Activated CD8-positive, alpha-beta memory T cell treated with anti-CD3 and anti-CD28 coated beads for 48 hours (primary cell): ENCODE measurements around the gene GM2A.
A peak's percentile ranks its signal among the peaks of the same experiment; 100 is the strongest.
"Not testable (repeated sequence)": the region's sequence is repeated elsewhere in the genome, so short reads cannot be mapped to it uniquely, and the experiment has no call there.

Source experiments
- DNase-seq, 3 experiments: peaks; one replicate each; pipeline ENCODE4 v3.0.0-alpha.2; 2020; ENCODE audit warnings: low read depth in 2 of 3, low spot score in 2 of 3

GM2A gene

DNA sequence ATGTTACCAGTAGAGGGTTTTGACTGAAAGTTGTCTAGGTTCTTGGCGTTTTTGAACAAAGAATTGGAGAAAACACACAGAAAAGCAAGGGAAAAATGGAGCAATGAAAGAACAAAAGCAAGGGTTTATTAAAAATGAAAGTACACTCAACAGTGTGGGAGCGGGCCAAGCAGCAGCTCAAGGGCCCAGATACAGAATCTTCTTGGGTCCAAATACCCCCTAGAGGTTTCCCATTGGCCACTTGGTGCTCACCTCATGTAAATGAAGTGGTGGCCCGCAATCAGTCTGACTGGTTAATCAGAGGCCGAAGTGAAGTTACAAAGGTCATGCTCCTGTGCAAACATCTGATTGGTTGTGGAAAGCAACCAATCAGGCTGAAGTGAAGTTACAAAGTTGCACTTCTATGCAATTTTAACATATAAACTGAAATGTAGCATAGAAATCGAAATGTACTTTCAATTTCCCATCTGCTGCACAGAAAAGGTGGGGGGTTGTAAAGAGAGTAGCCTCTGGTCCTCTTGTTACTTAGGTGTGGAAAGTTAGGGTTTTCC lies 1.9 kb upstream of the GM2A start:
- peak in 1 of 3 experiments; percentile 15 for DNase-seq

GRCh38 chr5:151251621-151252020 lies 1.4 kb upstream of the GM2A start:
- DNase-seq, result no peak

DNA sequence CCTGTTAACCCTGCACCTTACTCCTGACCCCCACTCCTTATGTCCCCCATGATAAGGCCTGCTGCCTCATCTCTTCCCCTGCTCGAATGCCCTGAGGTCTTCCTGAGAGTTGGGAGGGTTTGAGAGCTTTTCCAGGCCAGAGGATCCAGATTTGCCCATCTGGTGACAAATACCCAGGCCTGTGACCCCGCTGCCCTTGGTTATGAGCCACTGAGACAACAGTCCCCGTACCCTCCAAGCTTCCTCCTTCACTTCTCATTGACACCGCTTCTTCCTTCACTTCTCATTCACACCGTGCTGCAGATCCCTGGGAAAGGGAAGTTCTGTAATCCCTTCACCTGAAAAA lies 593 bp downstream of the GM2A start:
- DNase-seq, result no peak

DNA sequence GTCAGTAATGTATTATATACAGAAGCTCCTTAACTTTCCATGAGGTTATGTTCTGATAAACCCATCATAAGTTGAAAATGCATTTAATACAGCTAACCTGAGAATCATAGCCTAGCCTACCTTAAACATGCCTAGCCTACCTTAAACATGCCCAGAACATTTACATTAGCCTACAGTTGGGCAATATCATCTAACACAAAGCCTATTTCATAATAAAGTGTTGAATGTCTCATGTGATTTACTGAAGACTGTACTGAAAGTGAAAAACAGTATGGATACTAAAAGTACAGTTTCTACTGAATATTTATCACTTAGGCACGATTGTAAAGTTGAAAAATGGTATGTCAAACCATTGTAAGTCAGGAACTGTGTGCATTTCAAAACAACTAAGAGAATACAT lies 1.6 kb downstream of the GM2A start:
- no peak for DNase-seq

GRCh38 chr5:151254990-151255389 lies 2.0 kb downstream of the GM2A start:
- DNase-seq, result not testable (repeated sequence)

DNA sequence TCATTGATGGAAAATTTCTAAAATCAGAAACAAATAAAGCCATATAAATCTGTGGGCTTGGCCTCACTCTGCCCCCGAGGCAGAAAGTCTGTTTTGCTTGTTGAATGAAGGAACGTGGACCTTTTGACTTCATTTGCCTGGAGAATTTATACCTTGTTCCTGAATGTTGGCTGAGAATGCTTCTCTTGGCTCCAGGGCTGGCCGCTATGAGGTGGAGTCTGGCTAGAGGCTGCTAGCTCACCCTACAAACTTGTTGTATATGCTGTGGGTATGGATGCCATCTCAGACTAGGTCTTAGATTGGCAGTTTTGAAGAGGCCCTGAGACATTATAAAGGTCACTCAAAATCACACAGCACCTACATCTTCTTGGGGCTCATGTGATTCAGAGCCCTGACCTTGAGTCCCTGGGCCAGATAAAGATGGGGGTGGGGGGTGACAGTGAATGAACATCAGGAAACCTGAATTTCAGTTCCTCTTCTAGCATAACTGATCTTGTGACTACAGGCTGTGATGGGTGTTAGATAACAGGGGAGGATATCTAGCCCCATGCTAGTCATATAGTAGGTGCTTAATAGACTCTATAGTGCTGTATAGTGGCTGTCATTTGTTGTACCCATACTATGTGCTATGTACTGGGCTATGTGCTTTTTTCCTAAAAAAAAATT lies 2.8 kb downstream of the GM2A start:
- no peak for DNase-seq

DNA sequence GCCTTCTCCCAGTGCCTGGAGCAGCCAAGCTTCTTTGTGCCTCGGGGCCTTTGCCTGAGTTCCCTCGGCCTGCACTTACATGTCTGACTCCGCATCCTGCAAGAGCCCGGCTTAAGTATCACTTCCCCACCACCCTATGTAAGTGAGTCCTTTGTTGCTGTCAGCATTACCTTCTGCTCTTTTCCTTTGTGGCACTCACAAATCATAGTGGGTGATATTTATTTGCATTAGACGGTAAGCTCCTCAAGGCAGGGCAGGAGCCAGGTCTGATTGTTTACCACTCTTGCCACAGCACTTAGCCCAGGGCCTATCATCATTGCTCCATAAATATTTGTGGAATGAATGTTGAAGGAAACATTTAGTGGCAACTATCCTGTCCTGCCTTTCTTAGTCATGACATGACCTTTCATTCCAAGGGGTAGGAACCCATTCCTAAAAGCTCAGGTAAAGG lies 4.8 kb downstream of the GM2A start:
- no peak for DNase-seq

DNA sequence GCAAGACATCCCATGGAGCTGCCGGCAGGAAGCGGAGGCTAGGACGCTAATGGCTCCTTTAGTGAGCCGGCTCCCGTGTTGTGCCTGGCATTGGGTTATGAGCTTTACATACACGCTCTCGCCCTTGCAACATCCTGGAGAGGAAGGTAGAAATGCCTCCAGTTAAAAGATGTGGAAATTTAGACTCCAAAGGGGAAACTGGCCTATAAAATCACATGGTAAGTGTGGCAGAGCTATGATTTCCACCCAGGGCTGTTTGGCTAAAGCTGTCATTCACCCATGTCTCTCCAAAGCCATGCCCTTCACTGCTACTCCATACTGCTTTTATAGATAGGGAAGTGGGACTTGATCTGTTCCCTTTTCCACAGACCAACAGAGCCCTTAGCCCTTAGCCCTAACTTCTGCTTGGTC lies 5.2 kb downstream of the GM2A start:
- DNase-seq, result no peak

DNA sequence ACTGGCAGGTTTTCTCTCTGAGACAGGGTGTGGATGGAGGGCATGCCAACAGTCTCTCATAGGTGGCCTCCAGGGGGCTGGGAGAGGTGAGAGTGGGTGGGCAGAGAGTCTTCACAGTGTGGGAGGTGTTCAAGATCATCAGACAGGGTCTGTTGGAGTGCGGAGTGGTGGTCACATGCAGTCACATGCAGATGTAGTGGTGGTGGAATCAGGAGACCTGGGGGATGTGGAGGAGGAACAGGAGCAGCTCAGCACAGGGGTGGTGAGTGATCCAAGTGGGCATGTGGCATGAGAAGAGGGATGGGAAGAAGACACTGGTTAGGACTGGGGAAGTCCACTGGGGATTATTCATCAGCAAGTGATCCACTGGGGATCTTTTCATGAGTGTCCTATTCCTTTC lies 5.8 kb downstream of the GM2A start:
- DNase-seq, result no peak

DNA sequence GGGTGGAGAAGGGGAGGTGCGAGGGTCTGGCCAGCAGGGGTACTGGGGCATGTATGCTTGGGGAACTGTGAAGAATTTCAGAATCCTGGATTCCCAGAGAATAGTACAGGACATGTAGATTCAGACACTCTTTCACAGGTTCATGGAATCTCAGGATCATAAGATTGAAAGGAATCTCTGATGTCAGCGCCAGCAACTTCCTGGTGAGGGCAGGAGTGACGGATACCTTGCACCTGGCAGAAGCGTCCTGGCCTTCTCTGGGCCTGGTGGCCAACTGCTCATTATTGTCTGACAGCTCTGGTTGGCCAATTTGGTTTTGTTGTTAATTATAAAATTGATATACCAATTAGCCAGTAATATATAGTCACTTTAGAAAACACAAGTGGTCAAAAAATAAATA lies 6.9 kb downstream of the GM2A start:
- no peak for DNase-seq

DNA sequence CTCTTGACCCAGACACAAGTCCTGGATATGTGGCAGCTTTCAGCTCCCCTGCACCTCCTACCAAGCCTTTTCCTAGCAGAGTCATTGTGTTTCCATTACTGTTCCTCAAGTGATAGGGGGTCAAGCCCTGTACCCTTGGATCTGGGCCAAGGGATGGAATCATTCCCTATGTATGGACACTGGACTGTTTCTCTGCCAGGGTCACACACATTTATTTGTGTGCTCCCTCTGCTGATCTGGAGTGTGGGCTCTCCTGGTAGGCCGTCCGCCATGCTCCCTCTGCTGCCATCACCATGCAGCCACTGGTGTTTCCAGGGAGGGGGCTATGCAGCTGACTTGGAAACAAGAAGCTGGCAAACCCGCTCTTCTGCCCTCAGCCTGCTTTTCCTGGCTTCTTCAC lies 9.5 kb downstream of the GM2A start:
- DNase-seq, result no peak

DNA sequence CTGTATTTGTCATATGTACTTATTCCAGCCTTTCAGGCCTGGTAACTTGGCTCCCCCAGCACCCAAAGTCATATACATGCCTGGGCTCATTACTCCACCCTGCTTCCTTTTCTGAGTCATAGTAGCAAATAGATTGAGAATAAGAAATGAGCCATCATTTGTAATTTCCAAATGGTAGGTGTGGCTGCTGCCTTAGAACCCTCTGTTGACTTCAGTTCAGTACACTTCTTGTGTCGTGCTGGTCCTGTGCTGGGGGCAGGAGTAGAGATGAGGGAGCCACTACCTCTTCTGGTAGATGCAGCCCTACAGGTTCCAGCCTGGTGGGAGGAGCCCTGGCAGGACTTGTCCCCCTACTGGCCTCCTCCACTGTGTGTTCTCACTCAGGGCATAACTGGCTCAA lies 11.1 kb downstream of the GM2A start:
- DNase-seq, result no peak

DNA sequence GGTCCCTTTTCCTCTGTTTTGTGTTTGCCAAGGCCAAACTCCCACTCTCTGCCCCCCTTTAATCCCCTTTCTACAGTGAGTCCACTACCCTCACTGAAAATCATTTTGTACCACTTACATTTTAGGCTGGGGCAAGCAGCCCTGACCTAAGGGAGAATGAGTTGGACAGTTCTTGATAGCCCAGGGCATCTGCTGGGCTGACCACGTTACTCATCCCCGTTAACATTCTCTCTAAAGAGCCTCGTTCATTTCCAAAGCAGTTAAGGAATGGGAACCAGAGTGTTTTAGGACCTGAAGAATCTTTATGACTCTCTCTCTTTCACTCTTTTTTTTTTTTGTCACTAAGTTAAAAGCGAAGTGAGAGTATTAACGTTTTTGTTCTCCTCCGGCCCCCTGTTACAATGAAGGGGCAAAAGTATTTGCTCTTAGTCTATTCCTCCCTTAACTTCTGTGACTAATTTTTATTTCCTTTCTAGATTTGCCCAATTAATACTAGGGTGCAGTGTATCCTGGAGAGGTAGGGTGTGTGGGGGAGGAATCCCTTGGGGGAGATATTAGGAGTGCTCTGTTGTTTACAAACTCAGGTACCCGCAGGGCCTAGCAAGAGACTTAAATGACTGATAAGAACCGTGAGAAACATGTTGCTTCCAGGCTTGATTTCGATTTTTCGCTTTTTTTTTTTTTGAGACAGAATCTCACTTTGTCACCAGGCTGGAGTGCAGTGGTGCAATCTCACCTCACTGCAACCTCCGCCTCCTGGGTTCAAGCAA lies 14.7 kb downstream of the GM2A start:
- DNase-seq, result no peak

DNA sequence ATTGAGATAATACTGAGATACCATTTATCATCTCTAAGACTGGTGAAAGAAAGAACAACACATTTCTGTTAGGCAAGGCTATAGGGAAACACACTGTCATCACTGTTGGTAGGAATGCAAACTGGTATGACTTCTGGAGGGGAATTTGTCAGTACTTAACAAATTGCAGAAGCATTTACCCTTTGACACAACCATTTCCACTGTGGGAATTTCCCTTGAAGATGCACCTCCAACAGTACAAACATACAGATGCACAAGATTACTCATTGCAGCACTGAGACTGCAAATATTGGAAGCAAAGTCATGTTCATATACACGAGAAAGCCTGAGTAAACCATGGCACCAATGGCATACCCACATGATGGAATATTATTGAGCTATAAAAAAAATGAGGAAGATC lies 17.6 kb downstream of the GM2A start:
- no peak for DNase-seq

GRCh38 chr5:151271336-151271735 lies 18.4 kb downstream of the GM2A start:
- DNase-seq, result no peak

DNA sequence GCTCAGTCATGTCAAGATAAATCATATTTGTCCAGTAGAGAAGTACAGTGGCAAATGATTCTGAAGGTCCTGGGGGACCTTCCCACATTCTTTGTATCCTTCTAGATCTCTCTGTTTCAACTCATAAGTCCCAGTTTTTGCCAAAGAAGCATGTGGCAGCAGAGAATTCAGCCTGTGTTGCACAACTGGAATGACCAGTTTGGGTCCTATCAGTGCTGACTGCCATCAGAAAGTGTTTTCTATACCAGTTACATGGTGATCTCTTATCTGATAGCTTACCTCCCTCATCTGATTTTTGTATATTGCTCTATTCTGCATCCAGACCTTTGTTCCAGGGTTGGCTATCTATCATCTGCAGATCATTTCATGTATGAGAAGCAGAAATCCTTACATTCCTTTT lies 21.7 kb downstream of the GM2A start:
- no peak for DNase-seq

- no peak for DNase-seq
Observed at GRCh38 chr5:151275803-151276202, 22.8 kb downstream of the GM2A start.

DNA sequence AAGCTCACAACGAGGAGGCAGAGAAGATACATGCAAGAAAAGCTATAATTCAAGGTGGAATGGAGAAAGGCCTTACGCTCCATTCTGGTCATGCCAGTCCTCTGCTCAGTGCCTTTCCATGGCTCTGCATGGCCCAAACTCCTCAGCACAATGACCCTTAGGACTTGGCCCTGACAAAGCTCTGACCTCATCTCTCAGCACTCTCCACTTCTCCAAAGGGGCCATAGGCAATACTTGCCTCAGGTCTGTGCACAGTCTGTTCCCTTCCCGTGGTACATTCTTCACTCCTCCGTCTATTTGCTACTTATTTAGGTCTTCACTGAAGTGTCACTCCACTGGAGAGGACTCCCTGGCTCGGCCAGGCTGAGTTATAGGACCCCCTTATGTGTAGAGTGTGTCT lies 25.9 kb downstream of the GM2A start:
- DNase-seq, result no peak

GRCh38 chr5:151280443-151280842 lies 27.5 kb downstream of the GM2A start:
- DNase-seq, result no peak

DNA sequence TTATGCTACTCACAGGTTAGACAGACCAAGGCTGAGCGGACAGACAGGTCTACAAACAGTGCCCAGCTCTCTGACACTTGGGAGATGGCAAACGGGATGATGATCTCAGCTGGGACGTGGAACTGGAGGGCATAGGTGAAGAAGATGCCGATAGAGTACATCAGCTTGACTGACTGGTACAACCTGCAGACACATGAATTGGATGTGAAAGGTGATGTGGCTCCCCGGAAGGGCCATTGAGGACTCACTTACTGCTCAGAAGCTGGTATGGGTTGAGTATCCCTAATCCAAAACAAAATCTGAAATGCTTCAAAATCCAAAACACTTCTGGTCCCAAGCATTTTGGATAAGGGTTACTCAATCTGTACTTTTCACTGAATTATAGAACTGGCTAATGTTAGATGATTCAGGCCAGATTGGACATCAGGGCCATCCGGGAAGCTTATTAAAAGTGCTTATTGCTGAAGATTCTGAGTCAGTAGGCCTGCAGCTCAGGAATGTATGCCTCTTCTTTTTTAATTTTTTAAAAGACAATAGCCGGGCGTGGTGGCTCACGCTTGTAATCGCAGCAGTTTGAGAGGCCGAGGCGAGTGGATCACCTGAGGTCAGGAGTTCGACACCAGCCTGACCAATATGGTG lies 28.1 kb downstream of the GM2A start:
- no peak for DNase-seq

DNA sequence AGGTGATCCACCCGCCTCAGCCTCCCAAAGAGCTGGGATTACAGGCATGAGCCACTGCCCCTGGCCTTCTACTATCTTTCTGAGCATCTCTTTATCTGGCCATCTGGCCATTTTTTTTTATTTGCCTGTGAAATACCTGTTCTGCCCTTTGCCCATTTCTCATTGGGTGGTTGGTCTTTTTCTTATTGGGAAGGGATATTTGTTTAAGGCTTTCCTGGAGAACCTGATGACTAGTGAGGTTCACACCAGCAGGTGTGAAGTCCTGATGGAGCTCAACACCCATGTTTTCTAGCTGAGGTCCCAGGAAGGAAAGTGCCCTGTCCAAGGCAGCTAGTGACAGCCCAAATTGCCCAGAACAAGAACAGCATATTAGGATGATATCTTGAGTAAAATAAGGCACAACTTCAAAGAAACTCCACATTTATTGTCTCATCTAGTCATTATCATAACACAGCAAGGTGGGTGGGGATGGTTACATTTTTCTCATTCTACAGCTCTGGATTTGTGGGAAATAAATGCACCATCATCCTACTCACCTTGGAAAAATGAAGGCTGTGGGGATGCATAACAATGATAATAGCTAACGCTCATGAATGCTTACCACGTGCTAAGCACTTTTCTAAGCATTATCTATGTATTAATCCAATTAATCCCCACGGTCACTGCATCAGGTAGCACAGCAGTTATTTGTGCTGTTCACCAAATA lies 30.3 kb downstream of the GM2A start:
- DNase-seq, result no peak
